ENCODE data around the gene NDST4. TPM values are rescaled to one million over a fixed set of nuclear protein-coding genes. Genes with fewer than 3 reads are reported as not detected.

The NDST4 gene
- total RNA-seq, 1 donor from 2014 or later = not detected

- H3K36me3 ChIP-seq = no peaks in the 10 kb centered on the region
- H3K4me1 ChIP-seq = no peaks in the 10 kb centered on the region
- no peaks in the 10 kb centered on the region for H3K9me3 ChIP-seq
- intact Hi-C loops (cut with DNase I) = no loop called here
- no peak for TF ChIP-seq POLR2A (IDR thresholded peaks at IDR 0.05)
- TF ChIP-seq, protein P1, sequence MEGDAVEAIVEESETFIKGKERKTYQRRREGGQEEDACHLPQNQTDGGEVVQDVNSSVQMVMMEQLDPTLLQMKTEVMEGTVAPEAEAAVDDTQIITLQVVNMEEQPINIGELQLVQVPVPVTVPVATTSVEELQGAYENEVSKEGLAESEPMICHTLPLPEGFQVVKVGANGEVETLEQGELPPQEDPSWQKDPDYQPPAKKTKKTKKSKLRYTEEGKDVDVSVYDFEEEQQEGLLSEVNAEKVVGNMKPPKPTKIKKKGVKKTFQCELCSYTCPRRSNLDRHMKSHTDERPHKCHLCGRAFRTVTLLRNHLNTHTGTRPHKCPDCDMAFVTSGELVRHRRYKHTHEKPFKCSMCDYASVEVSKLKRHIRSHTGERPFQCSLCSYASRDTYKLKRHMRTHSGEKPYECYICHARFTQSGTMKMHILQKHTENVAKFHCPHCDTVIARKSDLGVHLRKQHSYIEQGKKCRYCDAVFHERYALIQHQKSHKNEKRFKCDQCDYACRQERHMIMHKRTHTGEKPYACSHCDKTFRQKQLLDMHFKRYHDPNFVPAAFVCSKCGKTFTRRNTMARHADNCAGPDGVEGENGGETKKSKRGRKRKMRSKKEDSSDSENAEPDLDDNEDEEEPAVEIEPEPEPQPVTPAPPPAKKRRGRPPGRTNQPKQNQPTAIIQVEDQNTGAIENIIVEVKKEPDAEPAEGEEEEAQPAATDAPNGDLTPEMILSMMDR (IDR thresholded peaks at IDR 0.05) = no peak
- no peak for TF ChIP-seq POLR2AphosphoS5 (IDR thresholded peaks at IDR 0.05; ENCODE audit: insufficient read depth in 1 of 2, low read depth in 1 of 2)
- DNase-seq (ENCODE audit: extremely low spot score in 2 of 2) = no peak
- H3K4me3 ChIP-seq = no peak overlapping the region
- H3K27me3 ChIP-seq = no peaks in the 10 kb centered on the region
- no peak overlapping the region for H3K27ac ChIP-seq
These were observed 83.1 kb downstream of the NDST4 start for GRCh38 chr4:115030281-115030680.

DNA sequence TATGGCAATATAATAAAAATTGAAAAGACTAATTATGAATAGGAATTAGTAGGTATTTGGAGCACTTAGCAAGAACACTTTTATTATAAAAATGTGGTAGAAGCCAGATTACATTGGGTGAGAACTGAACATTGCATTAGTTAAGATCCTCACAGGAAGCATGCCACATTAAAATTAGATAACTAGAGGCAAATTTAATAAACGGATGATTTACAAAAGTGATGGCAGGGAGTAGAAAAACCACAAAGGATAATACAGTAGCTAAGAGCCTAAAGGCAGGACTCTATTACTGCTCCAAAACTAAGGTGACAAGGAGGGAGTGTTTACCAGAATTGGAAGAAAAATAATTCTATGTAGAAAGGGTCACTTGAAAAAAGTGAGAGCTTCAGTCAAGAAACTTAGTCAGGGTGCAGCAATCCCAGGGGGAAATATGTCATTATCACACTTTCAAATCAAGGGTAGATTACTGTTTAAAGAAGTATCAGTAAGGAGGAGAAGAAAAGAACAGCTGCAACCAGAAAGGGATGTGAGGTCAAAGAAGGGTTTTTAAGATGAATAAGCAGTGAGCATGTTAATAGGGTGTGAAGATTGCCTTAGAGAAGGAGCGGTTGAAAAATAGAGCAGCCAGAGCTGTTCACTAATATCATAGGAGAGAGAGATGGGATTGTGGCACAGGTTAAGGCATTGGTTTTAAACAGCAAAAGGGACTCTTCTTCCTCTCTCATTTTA, 84.6 kb downstream of the NDST4 start:
- TF ChIP-seq, protein P1 (IDR thresholded peaks at IDR 0.05) = no peak
- TF ChIP-seq POLR2A (IDR thresholded peaks at IDR 0.05) (no peak), POLR2AphosphoS5 (IDR thresholded peaks at IDR 0.05; ENCODE audit: insufficient read depth in 1 of 2, low read depth in 1 of 2) (no peak)
- no peaks in the 10 kb centered on the region for H3K36me3 ChIP-seq
- H3K9me3 ChIP-seq = no peaks in the 10 kb centered on the region
- H3K4me1 ChIP-seq = no peaks in the 10 kb centered on the region
- no peak overlapping the region for H3K27ac ChIP-seq
- no peaks in the 10 kb centered on the region for H3K27me3 ChIP-seq
- H3K4me3 ChIP-seq = no peak overlapping the region
- DNase-seq (ENCODE audit: extremely low spot score in 2 of 2) = no peak
- intact Hi-C loops (cut with DNase I) = no loop called here

DNA sequence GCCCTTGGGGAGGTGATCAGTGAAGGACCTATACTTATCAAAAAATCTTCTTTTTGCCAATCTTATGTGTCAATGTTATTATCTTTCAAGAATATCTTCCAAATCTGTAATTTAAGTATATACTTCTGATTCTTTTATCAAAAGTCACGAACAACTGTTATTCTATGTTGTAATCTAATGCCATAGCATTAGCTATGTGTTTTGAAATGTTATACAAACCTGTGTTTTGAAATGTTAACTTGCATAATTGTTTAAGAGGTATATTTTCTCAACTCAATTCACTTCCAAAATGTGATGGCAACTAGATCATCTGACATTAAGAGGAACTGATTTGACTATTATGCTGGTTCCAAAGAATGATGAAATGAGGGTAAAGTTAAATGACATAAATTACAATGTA, 113.5 kb downstream of the NDST4 start:
- DNase-seq (ENCODE audit: extremely low spot score in 2 of 2) = no peak
- Histone ChIP-seq H3K9me3 (no peaks in the 10 kb centered on the region), H3K4me1 (no peaks in the 10 kb centered on the region), H3K27me3 (no peaks in the 10 kb centered on the region), H3K36me3 (no peaks in the 10 kb centered on the region), H3K4me3 (no peak overlapping the region), H3K27ac (no peak overlapping the region)
- intact Hi-C loops (cut with DNase I) = no loop called here
- TF ChIP-seq POLR2AphosphoS5 (IDR thresholded peaks at IDR 0.05; ENCODE audit: insufficient read depth in 1 of 2, low read depth in 1 of 2) (no peak), POLR2A (IDR thresholded peaks at IDR 0.05) (no peak)
- TF ChIP-seq, protein P1 (IDR thresholded peaks at IDR 0.05) = no peak

GRCh38 chr4:114998316-114998715, 115.1 kb downstream of the NDST4 start:
- Histone ChIP-seq H3K4me1 (no peaks in the 10 kb centered on the region), H3K4me3 (no peak overlapping the region), H3K27me3 (no peaks in the 10 kb centered on the region), H3K36me3 (no peaks in the 10 kb centered on the region), H3K9me3 (no peaks in the 10 kb centered on the region), H3K27ac (no peak overlapping the region)
- no peak for TF ChIP-seq POLR2A (IDR thresholded peaks at IDR 0.05)
- TF ChIP-seq POLR2AphosphoS5 (IDR thresholded peaks at IDR 0.05; ENCODE audit: insufficient read depth in 1 of 2, low read depth in 1 of 2) = no peak
- TF ChIP-seq, protein P1 (IDR thresholded peaks at IDR 0.05) = no peak
- DNase-seq (ENCODE audit: extremely low spot score in 2 of 2) = no peak
- intact Hi-C loops (cut with DNase I) = no loop called here

- Histone ChIP-seq H3K4me3 (no peak overlapping the region), H3K27me3 (no peaks in the 10 kb centered on the region), H3K9me3 (no peaks in the 10 kb centered on the region), H3K4me1 (no peaks in the 10 kb centered on the region), H3K27ac (no peak overlapping the region), H3K36me3 (no peaks in the 10 kb centered on the region)
- intact Hi-C loops (cut with DNase I) = no loop called here
- DNase-seq (ENCODE audit: extremely low spot score in 2 of 2) = no peak
- TF ChIP-seq POLR2AphosphoS5 (IDR thresholded peaks at IDR 0.05; ENCODE audit: insufficient read depth in 1 of 2, low read depth in 1 of 2) (no peak), POLR2A (IDR thresholded peaks at IDR 0.05) (no peak)
- TF ChIP-seq, protein P1 (IDR thresholded peaks at IDR 0.05) = no peak
These were observed 115.7 kb downstream of the NDST4 start for GRCh38 chr4:114997576-114998247.

Data from vagina (tissue), 2 donors.